ENCODE measurements around the gene RNF207. TPM values are rescaled to one million over a fixed set of nuclear protein-coding genes. Genes with fewer than 3 reads are reported as not detected.

The RNF207 gene
- total RNA-seq, 1 donor = 42.7 TPM

GRCh38 chr1:6170116-6170741 lies 35.7 kb upstream of the RNF207 start:
- H3K36me3 ChIP-seq (ENCODE audit: insufficient read depth, low read length) = no peaks in the 10 kb centered on the region
- H3K79me2 ChIP-seq (ENCODE audit: insufficient read depth, low read length) = no peaks in the 10 kb centered on the region
- H3K4me2 ChIP-seq (ENCODE audit: insufficient read depth, low read length) = no peak overlapping the region
- H3K9me3 ChIP-seq (ENCODE audit: low read depth, low read length) = no peaks in the 10 kb centered on the region
- DNase-seq (ENCODE audit: insufficient read length, low spot score, missing footprints) = peak; percentile 62
- H3K27me3 ChIP-seq (ENCODE audit: insufficient read depth, low read length) = no peaks in the 10 kb centered on the region
- no peaks in the 10 kb centered on the region for H3K4me1 ChIP-seq (ENCODE audit: insufficient read depth, low read length)
- no peaks in the 10 kb centered on the region for H4K20me1 ChIP-seq (ENCODE audit: insufficient read depth, low read length)
- no peak overlapping the region for H2AFZ ChIP-seq (ENCODE audit: low read length)
- TF ChIP-seq CTCF (IDR thresholded peaks at IDR 0.05; ENCODE audit: extremely low read depth, low read depth, low read length) = no peak
- no peak overlapping the region for H3K27ac ChIP-seq (ENCODE audit: low read depth, low read length)
- no peak overlapping the region for H3K4me3 ChIP-seq (ENCODE audit: insufficient read depth, low read length)

- no peak overlapping the region for H2AFZ ChIP-seq (ENCODE audit: low read length)
These were observed 35.1 kb upstream of the RNF207 start for GRCh38 chr1:6170742-6171201.

GRCh38 chr1:6171548-6172124 lies 34.3 kb upstream of the RNF207 start:
- Histone ChIP-seq H3K36me3 (ENCODE audit: insufficient read depth, low read length) (no peaks in the 10 kb centered on the region), H3K4me1 (ENCODE audit: insufficient read depth, low read length) (no peaks in the 10 kb centered on the region), H4K20me1 (ENCODE audit: insufficient read depth, low read length) (no peaks in the 10 kb centered on the region), H3K9me3 (ENCODE audit: low read depth, low read length) (no peaks in the 10 kb centered on the region), H3K27me3 (ENCODE audit: insufficient read depth, low read length) (no peaks in the 10 kb centered on the region), H3K79me2 (ENCODE audit: insufficient read depth, low read length) (no peaks in the 10 kb centered on the region), H2AFZ (ENCODE audit: low read length) (no peak overlapping the region), H3K4me2 (ENCODE audit: insufficient read depth, low read length) (no peak overlapping the region), H3K4me3 (ENCODE audit: insufficient read depth, low read length) (no peak overlapping the region), H3K27ac (ENCODE audit: low read depth, low read length) (no peak overlapping the region)
- peak; percentile 31 for TF ChIP-seq CTCF (IDR thresholded peaks at IDR 0.05; ENCODE audit: extremely low read depth, low read depth, low read length)
- DNase-seq (ENCODE audit: insufficient read length, low spot score, missing footprints) = peak; percentile 93

More at GRCh38 chr1:6170742-6171201, 35.1 kb upstream of the RNF207 start:
- Histone ChIP-seq H3K79me2 (ENCODE audit: insufficient read depth, low read length) (no peaks in the 10 kb centered on the region), H3K4me2 (ENCODE audit: insufficient read depth, low read length) (no peak overlapping the region), H3K27ac (ENCODE audit: low read depth, low read length) (no peak overlapping the region), H3K4me3 (ENCODE audit: insufficient read depth, low read length) (no peak overlapping the region), H3K27me3 (ENCODE audit: insufficient read depth, low read length) (no peaks in the 10 kb centered on the region), H4K20me1 (ENCODE audit: insufficient read depth, low read length) (no peaks in the 10 kb centered on the region), H3K36me3 (ENCODE audit: insufficient read depth, low read length) (no peaks in the 10 kb centered on the region), H3K4me1 (ENCODE audit: insufficient read depth, low read length) (no peaks in the 10 kb centered on the region), H3K9me3 (ENCODE audit: low read depth, low read length) (no peaks in the 10 kb centered on the region)
- TF ChIP-seq CTCF (IDR thresholded peaks at IDR 0.05; ENCODE audit: extremely low read depth, low read depth, low read length) = no peak
- DNase-seq (ENCODE audit: insufficient read length, low spot score, missing footprints) = peak; percentile 82

GRCh38 chr1:6172549-6172948 lies 33.4 kb upstream of the RNF207 start:
- Histone ChIP-seq H3K4me1 (ENCODE audit: insufficient read depth, low read length) (no peaks in the 10 kb centered on the region), H2AFZ (ENCODE audit: low read length) (no peak overlapping the region), H3K27ac (ENCODE audit: low read depth, low read length) (no peak overlapping the region), H4K20me1 (ENCODE audit: insufficient read depth, low read length) (no peaks in the 10 kb centered on the region), H3K79me2 (ENCODE audit: insufficient read depth, low read length) (no peaks in the 10 kb centered on the region), H3K27me3 (ENCODE audit: insufficient read depth, low read length) (peaks cover 5% of the 10 kb centered on the region), H3K4me3 (ENCODE audit: insufficient read depth, low read length) (no peak overlapping the region), H3K36me3 (ENCODE audit: insufficient read depth, low read length) (no peaks in the 10 kb centered on the region), H3K4me2 (ENCODE audit: insufficient read depth, low read length) (no peak overlapping the region), H3K9me3 (ENCODE audit: low read depth, low read length) (no peaks in the 10 kb centered on the region)
- DNase-seq (ENCODE audit: insufficient read length, low spot score, missing footprints) = peak; percentile 67
- TF ChIP-seq CTCF (IDR thresholded peaks at IDR 0.05; ENCODE audit: extremely low read depth, low read depth, low read length) = no peak

Data from osteoblast (primary cell).